IPS-18c (cell line): ENCODE results near the gene FAM227A.
"Not testable (repeated sequence)": the region's sequence is repeated elsewhere in the genome, so short reads cannot be mapped to it uniquely, and the experiment has no call there.

ENCODE experiments used
- H3K4me3 ChIP-seq: 2 replicates; pipeline ENCODE4 v1.7.0; 2013; ENCODE audit warnings: low read depth, mild to moderate bottlenecking, low read length, moderate library complexity; ENCODE audit not compliant: insufficient read depth
- H3K9me3 ChIP-seq: one replicate; pipeline ENCODE4 v1.6.1; 2013; ENCODE audit warnings: mild to moderate bottlenecking, low read length, moderate library complexity; ENCODE audit not compliant: control insufficient read depth, insufficient read depth

The FAM227A gene

GRCh38 chr22:38681582-38682335 lies 25.6 kb upstream of the FAM227A start, which contains the start of gene TOMM22:
TOMM22 (plus strand) TSS chr22:38681957; CDS start chr22:38681979, 22 bp downstream.
- Histone ChIP-seq H3K9me3 (peaks cover 3% of the 10 kb centered on the region), H3K4me3 (peak within 1 kb of the TSS; percentile 100)

- Histone ChIP-seq H3K9me3 (no peaks in the 10 kb centered on the region), H3K4me3 (no peak overlapping the region)
Observed at GRCh38 chr22:38675833-38676232, 19.6 kb upstream of the FAM227A start.

- Histone ChIP-seq H3K9me3 (no peaks in the 10 kb centered on the region), H3K4me3 (no peak overlapping the region)
Observed at GRCh38 chr22:38674888-38675287, 18.7 kb upstream of the FAM227A start.

- Histone ChIP-seq H3K4me3 (peak overlapping the region; percentile 84), H3K9me3 (no peaks in the 10 kb centered on the region)
Observed at GRCh38 chr22:38657045-38657909, 1.1 kb upstream of the FAM227A start.

- peak overlapping the region; percentile 84 for H3K4me3 ChIP-seq
Observed at GRCh38 chr22:38655519-38656255, 505 bp downstream of the FAM227A start.

GRCh38 chr22:38653741-38654140 lies 2.5 kb downstream of the FAM227A start:
- Histone ChIP-seq H3K9me3 (no peaks in the 10 kb centered on the region), H3K4me3 (no peak overlapping the region)

More at GRCh38 chr22:38655519-38656255, 505 bp downstream of the FAM227A start:
- no peaks in the 10 kb centered on the region for H3K9me3 ChIP-seq

GRCh38 chr22:38652859-38653258 lies 3.3 kb downstream of the FAM227A start:
- H3K4me3 ChIP-seq = no peak overlapping the region
- H3K9me3 ChIP-seq = no peaks in the 10 kb centered on the region

- no peak overlapping the region for H3K4me3 ChIP-seq
- no peaks in the 10 kb centered on the region for H3K9me3 ChIP-seq
Observed at GRCh38 chr22:38649841-38650522, 6.2 kb downstream of the FAM227A start.

- Histone ChIP-seq H3K9me3 (no peaks in the 10 kb centered on the region), H3K4me3 (no peak overlapping the region)
Observed at GRCh38 chr22:38645430-38645829, 10.8 kb downstream of the FAM227A start.

GRCh38 chr22:38644245-38644644 lies 11.9 kb downstream of the FAM227A start:
- H3K9me3 ChIP-seq, H3K4me3 ChIP-seq: not testable (repeated sequence)

- no peak overlapping the region for H3K4me3 ChIP-seq
- no peaks in the 10 kb centered on the region for H3K9me3 ChIP-seq
Observed at GRCh38 chr22:38641476-38642040, 14.6 kb downstream of the FAM227A start.

- H3K9me3 ChIP-seq = no peaks in the 10 kb centered on the region
- no peak overlapping the region for H3K4me3 ChIP-seq
Observed at GRCh38 chr22:38638728-38639127, 17.5 kb downstream of the FAM227A start.

GRCh38 chr22:38638216-38638615 lies 18.0 kb downstream of the FAM227A start:
- H3K4me3 ChIP-seq = no peak overlapping the region
- H3K9me3 ChIP-seq = no peaks in the 10 kb centered on the region

GRCh38 chr22:38632528-38632927 lies 23.7 kb downstream of the FAM227A start:
- Histone ChIP-seq H3K4me3 (no peak overlapping the region), H3K9me3 (no peaks in the 10 kb centered on the region)

GRCh38 chr22:38631724-38632123 lies 24.5 kb downstream of the FAM227A start:
- no peak overlapping the region for H3K4me3 ChIP-seq
- no peaks in the 10 kb centered on the region for H3K9me3 ChIP-seq

GRCh38 chr22:38629108-38629507 lies 27.1 kb downstream of the FAM227A start:
- no peaks in the 10 kb centered on the region for H3K9me3 ChIP-seq
- no peak overlapping the region for H3K4me3 ChIP-seq

- H3K9me3 ChIP-seq = no peaks in the 10 kb centered on the region
- no peak overlapping the region for H3K4me3 ChIP-seq
Observed at GRCh38 chr22:38628444-38628843, 27.7 kb downstream of the FAM227A start.
